ENCODE data around the gene NWD2.

NWD2 gene

DNA sequence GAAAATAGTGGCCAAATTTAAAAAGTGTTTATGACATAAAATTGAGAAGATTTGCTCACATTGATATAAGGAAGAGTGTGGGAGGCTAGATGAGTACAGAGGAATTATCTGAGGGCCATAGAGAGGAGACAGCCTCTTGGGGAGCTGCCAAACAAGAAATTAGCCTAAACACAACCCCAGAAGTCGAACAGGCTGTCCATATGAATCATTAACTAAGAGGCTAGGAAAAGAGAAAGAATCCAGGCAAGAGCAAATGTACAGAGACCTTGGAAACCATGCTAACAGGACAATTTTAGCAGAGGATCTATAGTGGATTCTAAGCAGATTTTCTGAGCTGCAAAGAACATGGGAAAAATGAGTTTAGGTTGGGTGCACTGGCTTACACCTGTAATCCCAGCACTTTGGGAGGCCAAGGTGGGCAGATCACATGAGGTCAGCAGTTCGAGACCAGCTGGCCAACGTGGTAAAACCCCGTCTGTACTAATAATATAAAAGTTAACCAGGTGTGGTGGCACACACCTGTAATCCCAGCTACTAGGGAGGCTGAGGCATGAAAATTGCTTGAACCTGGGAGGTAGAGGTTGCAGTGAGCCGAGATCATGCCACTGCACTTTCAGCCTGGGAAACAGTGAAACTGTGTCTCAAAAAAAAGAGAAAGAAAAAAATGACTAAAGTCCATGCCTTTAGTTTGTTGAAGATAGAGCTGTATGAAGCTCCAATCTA, 76.1 kb downstream of the NWD2 start:
- no peaks in the 10 kb centered on the region for H3K9me3 ChIP-seq (replicated peaks; ENCODE audit: insufficient read depth, low read length)
- H3K9me2 ChIP-seq (replicated peaks; ENCODE audit: insufficient read depth, low read length): no peaks in the 10 kb centered on the region
- H2AFZ ChIP-seq (ENCODE audit: low read length): no peak overlapping the region
- no peak overlapping the region for H3K4me2 ChIP-seq (ENCODE audit: low read depth, low read length)
- H3K4me1 ChIP-seq (ENCODE audit: low read length): no peaks in the 10 kb centered on the region
- H3K27me3 ChIP-seq (replicated peaks; ENCODE audit: insufficient read depth, low read length): no peaks in the 10 kb centered on the region
- no peak overlapping the region for H3K9ac ChIP-seq (ENCODE audit: low read length)
- no peak overlapping the region for H3K4me3 ChIP-seq (ENCODE audit: low read length)
- H3K36me3 ChIP-seq (replicated peaks; ENCODE audit: insufficient read depth, low read length): no peaks in the 10 kb centered on the region
- H3K79me2 ChIP-seq (ENCODE audit: low read length): no peaks in the 10 kb centered on the region
- DNase-seq: no peak
- H3K27ac ChIP-seq (ENCODE audit: low read length): no peak overlapping the region
- TF ChIP-seq, protein P1, sequence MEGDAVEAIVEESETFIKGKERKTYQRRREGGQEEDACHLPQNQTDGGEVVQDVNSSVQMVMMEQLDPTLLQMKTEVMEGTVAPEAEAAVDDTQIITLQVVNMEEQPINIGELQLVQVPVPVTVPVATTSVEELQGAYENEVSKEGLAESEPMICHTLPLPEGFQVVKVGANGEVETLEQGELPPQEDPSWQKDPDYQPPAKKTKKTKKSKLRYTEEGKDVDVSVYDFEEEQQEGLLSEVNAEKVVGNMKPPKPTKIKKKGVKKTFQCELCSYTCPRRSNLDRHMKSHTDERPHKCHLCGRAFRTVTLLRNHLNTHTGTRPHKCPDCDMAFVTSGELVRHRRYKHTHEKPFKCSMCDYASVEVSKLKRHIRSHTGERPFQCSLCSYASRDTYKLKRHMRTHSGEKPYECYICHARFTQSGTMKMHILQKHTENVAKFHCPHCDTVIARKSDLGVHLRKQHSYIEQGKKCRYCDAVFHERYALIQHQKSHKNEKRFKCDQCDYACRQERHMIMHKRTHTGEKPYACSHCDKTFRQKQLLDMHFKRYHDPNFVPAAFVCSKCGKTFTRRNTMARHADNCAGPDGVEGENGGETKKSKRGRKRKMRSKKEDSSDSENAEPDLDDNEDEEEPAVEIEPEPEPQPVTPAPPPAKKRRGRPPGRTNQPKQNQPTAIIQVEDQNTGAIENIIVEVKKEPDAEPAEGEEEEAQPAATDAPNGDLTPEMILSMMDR (IDR thresholded peaks at IDR 0.05; ENCODE audit: low read length): no peak
- TF ChIP-seq EZH2 (optimal IDR thresholded peaks at IDR 0.05; ENCODE audit: low read depth, low read length) (no peak), EZH2phosphoT487 (IDR thresholded peaks at IDR 0.05; ENCODE audit: low read length) (no peak)
- no peaks in the 10 kb centered on the region for H4K20me1 ChIP-seq (ENCODE audit: insufficient read depth, low read length)
- H3F3A ChIP-seq (ENCODE audit: insufficient read depth, low read length): no peaks in the 10 kb centered on the region

DNA sequence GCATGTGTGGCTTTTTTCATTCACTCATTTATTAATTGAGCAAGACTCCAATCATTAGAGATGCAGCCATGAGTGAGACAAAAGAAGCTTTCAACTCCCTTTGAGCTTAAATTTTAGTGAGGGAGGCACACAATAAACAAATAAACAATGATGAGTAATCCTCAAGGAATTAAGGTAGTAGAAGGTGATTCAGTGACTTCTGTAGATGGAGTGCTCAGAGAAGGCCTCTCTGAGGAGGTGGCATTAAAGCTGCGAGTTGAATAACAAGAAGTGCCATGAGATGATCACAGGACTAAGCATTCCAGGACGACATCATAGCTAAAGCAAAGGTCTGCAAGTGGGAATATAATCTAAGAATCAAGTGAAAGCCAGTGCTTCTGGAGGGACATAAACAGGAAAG, 77.6 kb downstream of the NWD2 start:
- Histone ChIP-seq H3K9ac (ENCODE audit: low read length) (no peak overlapping the region), H3K36me3 (replicated peaks; ENCODE audit: insufficient read depth, low read length) (no peaks in the 10 kb centered on the region), H3K4me1 (ENCODE audit: low read length) (no peaks in the 10 kb centered on the region), H3K9me3 (replicated peaks; ENCODE audit: insufficient read depth, low read length) (no peaks in the 10 kb centered on the region), H2AFZ (ENCODE audit: low read length) (no peak overlapping the region), H3K79me2 (ENCODE audit: low read length) (no peaks in the 10 kb centered on the region), H3K27ac (ENCODE audit: low read length) (no peak overlapping the region), H3K9me2 (replicated peaks; ENCODE audit: insufficient read depth, low read length) (no peaks in the 10 kb centered on the region), H3K4me3 (ENCODE audit: low read length) (no peak overlapping the region), H3F3A (ENCODE audit: insufficient read depth, low read length) (no peaks in the 10 kb centered on the region), H3K27me3 (replicated peaks; ENCODE audit: insufficient read depth, low read length) (no peaks in the 10 kb centered on the region), H3K4me2 (ENCODE audit: low read depth, low read length) (no peak overlapping the region), H4K20me1 (ENCODE audit: insufficient read depth, low read length) (no peaks in the 10 kb centered on the region)
- no peak for DNase-seq
- TF ChIP-seq EZH2phosphoT487 (IDR thresholded peaks at IDR 0.05; ENCODE audit: low read length) (no peak), EZH2 (optimal IDR thresholded peaks at IDR 0.05; ENCODE audit: low read depth, low read length) (no peak)
- TF ChIP-seq, protein P1 (IDR thresholded peaks at IDR 0.05; ENCODE audit: low read length): no peak

DNA sequence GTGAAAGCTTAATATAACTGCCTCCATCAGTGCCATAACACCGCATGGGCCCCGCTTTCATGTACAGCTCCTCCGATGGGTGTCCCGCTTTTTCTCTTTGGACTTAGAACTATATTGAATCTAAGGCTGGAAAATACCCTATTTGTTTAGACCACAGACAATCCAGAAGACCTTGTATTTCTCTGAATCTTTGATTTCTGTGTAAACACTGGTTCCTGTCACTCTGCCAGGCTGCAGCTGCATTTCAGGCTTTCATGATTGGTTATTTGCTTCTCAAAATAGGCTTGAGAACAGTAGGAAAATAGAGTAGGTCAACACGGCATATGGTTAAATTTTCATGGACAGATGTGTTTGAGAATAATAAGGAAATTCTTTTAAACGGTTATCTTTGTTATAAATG, 80.0 kb downstream of the NWD2 start:
- Histone ChIP-seq H3K36me3 (replicated peaks; ENCODE audit: insufficient read depth, low read length) (no peaks in the 10 kb centered on the region), H3K4me1 (ENCODE audit: low read length) (no peaks in the 10 kb centered on the region), H3K27me3 (replicated peaks; ENCODE audit: insufficient read depth, low read length) (no peaks in the 10 kb centered on the region), H3K79me2 (ENCODE audit: low read length) (no peaks in the 10 kb centered on the region), H3K9ac (ENCODE audit: low read length) (no peak overlapping the region), H4K20me1 (ENCODE audit: insufficient read depth, low read length) (no peaks in the 10 kb centered on the region), H3K27ac (ENCODE audit: low read length) (no peak overlapping the region), H3K9me2 (replicated peaks; ENCODE audit: insufficient read depth, low read length) (no peaks in the 10 kb centered on the region), H3K4me3 (ENCODE audit: low read length) (no peak overlapping the region), H3K9me3 (replicated peaks; ENCODE audit: insufficient read depth, low read length) (no peaks in the 10 kb centered on the region), H3K4me2 (ENCODE audit: low read depth, low read length) (no peak overlapping the region), H2AFZ (ENCODE audit: low read length) (no peak overlapping the region), H3F3A (ENCODE audit: insufficient read depth, low read length) (no peaks in the 10 kb centered on the region)
- DNase-seq: no peak
- TF ChIP-seq EZH2phosphoT487 (IDR thresholded peaks at IDR 0.05; ENCODE audit: low read length): no peak
- TF ChIP-seq, protein P1 (IDR thresholded peaks at IDR 0.05; ENCODE audit: low read length): no peak
- no peak for TF ChIP-seq EZH2 (optimal IDR thresholded peaks at IDR 0.05; ENCODE audit: low read depth, low read length)
